Measurements from ENCODE around the gene PSD. TPM values are rescaled to one million over a fixed set of nuclear protein-coding genes. Genes with fewer than 3 reads are reported as not detected.

Gene PSD
- total RNA-seq, 1 experiment from 2014 or later, result 3.4 TPM

DNA sequence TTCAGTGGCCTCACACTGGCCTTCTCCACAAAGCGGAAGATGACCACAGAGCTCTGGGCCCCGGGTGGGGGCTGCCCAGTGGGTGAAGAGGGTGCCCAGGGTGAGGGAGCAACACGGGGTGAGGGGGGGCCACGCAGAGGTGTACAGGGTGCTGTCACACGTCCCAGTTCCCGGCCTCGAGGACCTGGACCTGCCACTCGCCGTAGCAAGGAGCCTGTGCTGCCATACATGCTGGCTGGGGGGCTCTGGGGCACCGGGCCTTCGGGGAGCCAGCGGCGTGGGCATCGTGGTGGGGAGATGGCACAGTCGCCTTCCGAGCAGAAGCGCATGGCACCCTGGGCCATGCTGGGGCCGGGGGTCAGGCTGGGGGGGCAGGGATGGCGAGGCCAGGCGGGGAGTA, 1.9 kb downstream of the PSD start:
- Histone ChIP-seq H3K27ac (ENCODE audit: insufficient read length, low read depth, low read length) (no peak overlapping the region), H4K5ac (ENCODE audit: insufficient read length, low read depth, low read length) (no peak overlapping the region), H2AFZ (ENCODE audit: low read length) (no peak overlapping the region), H3K27me3 (ENCODE audit: insufficient read depth, low read length) (peaks cover under 1% of the 10 kb centered on the region; the same call in 1 of the 2 replicates), H3K56ac (ENCODE audit: insufficient read length, low read depth, low read length) (no peak overlapping the region), H2BK15ac (ENCODE audit: low read depth, low read length) (no peak overlapping the region), H3K14ac (ENCODE audit: insufficient read depth, low read length) (no peak overlapping the region), H2BK12ac (ENCODE audit: insufficient read length, low read depth, low read length) (no peak overlapping the region), H3K9me3 (ENCODE audit: control insufficient read depth, low read depth, low read length) (no peaks in the 10 kb centered on the region), H3K23ac (ENCODE audit: insufficient read length, low read depth, low read length) (no peak overlapping the region), H3K4me2 (ENCODE audit: insufficient read depth, insufficient read length, low read length) (no peak overlapping the region), H3K4me1 (ENCODE audit: insufficient read depth, low read length) (0 out of 2 replicates have a peak, but pooled peaks cover 2% of the 10 kb centered on the region), H3K79me1 (ENCODE audit: insufficient read depth, low read depth, low read length, poor library complexity, severe bottlenecking) (no peaks in the 10 kb centered on the region), H3K4ac (ENCODE audit: low read depth, low read length) (no peak overlapping the region), H3K18ac (ENCODE audit: insufficient read length, low read depth, low read length) (no peak overlapping the region), H3T11ph (ENCODE audit: low read length) (no peak overlapping the region), H4K8ac (replicated peaks; ENCODE audit: insufficient read length, low read depth, low read length) (no peak overlapping the region), H2BK20ac (ENCODE audit: low read depth, low read length, poor library complexity, severe bottlenecking) (no peak overlapping the region), H3K79me2 (ENCODE audit: insufficient read depth, low read length) (no peaks in the 10 kb centered on the region), H2BK5ac (ENCODE audit: insufficient read length, low read length) (no peak overlapping the region), H3K23me2 (ENCODE audit: insufficient read length, low read depth, low read length, poor library complexity, severe bottlenecking) (peaks cover 29% of the 10 kb centered on the region), H4K20me1 (ENCODE audit: control insufficient read depth, insufficient read depth, insufficient read length) (no peaks in the 10 kb centered on the region), H4K91ac (ENCODE audit: insufficient read length, low read depth, low read length) (no peak overlapping the region), H2BK120ac (ENCODE audit: low read depth, low read length, poor library complexity, severe bottlenecking) (no peak overlapping the region), H2AK5ac (ENCODE audit: insufficient read length, low read length) (no peak overlapping the region), H3K9ac (ENCODE audit: extremely low read depth, insufficient read length, low read length) (no peak overlapping the region)
- H3K9me3 Mint-ChIP-seq, result no peaks in the 10 kb centered on the region; a peak in 1 of 5 replicates
- peaks cover 20 to 41% of the 10 kb centered on the region in 2 experiments for H3K4me1 Mint-ChIP-seq
- no peak overlapping the region for H3K27ac Mint-ChIP-seq
- no peak for DNase-seq
- H3K4me3 Mint-ChIP-seq, result no peak overlapping the region
- no CpG with 5 or more reads among the region's 20 CpGs for WGBS (ENCODE audit: extremely low coverage, insufficient read length, low lambda C conversion rate)
- TF ChIP-seq, protein P1, sequence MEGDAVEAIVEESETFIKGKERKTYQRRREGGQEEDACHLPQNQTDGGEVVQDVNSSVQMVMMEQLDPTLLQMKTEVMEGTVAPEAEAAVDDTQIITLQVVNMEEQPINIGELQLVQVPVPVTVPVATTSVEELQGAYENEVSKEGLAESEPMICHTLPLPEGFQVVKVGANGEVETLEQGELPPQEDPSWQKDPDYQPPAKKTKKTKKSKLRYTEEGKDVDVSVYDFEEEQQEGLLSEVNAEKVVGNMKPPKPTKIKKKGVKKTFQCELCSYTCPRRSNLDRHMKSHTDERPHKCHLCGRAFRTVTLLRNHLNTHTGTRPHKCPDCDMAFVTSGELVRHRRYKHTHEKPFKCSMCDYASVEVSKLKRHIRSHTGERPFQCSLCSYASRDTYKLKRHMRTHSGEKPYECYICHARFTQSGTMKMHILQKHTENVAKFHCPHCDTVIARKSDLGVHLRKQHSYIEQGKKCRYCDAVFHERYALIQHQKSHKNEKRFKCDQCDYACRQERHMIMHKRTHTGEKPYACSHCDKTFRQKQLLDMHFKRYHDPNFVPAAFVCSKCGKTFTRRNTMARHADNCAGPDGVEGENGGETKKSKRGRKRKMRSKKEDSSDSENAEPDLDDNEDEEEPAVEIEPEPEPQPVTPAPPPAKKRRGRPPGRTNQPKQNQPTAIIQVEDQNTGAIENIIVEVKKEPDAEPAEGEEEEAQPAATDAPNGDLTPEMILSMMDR (conservative IDR thresholded peaks at IDR 0.05), result no peak
- peaks cover 45% of the 10 kb centered on the region for H3K27me3 Mint-ChIP-seq (ENCODE audit: low read depth)
- no peaks in the 10 kb centered on the region for H3K36me3 Mint-ChIP-seq (ENCODE audit: insufficient read depth in 1 of 3, low read depth in 3 of 3)

Data from H9 (cell line).